GM12873 (cell line): ENCODE results near the gene PRSS2.

Experiments used
- TF ChIP-seq, protein P1 (sequence below): IDR thresholded peaks from 2 replicates; pipeline ENCODE4 v1.5.1; 2012; ENCODE audit warnings: low read depth, mild to moderate bottlenecking, moderate library complexity, low read length, control low read depth; ENCODE audit not compliant: insufficient read depth; ENCODE audit errors: missing control alignments

Gene PRSS2

DNA sequence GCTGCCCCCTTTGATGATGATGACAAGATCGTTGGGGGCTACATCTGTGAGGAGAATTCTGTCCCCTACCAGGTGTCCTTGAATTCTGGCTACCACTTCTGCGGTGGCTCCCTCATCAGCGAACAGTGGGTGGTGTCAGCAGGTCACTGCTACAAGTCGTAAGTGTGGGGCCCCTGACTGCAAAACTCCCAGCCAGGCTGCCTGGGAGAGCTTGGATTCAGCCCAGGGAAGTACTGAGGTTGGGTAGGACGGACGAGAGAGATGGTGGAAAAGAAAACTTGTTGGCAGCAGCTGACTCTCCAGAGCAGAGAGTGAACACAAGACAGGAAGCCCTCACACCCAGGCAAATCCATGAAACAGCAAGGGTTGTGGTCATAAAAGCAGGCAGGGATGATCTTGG is 1.3 kb downstream of the PRSS2 start:
- TF ChIP-seq, protein P1, sequence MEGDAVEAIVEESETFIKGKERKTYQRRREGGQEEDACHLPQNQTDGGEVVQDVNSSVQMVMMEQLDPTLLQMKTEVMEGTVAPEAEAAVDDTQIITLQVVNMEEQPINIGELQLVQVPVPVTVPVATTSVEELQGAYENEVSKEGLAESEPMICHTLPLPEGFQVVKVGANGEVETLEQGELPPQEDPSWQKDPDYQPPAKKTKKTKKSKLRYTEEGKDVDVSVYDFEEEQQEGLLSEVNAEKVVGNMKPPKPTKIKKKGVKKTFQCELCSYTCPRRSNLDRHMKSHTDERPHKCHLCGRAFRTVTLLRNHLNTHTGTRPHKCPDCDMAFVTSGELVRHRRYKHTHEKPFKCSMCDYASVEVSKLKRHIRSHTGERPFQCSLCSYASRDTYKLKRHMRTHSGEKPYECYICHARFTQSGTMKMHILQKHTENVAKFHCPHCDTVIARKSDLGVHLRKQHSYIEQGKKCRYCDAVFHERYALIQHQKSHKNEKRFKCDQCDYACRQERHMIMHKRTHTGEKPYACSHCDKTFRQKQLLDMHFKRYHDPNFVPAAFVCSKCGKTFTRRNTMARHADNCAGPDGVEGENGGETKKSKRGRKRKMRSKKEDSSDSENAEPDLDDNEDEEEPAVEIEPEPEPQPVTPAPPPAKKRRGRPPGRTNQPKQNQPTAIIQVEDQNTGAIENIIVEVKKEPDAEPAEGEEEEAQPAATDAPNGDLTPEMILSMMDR = no peak

DNA sequence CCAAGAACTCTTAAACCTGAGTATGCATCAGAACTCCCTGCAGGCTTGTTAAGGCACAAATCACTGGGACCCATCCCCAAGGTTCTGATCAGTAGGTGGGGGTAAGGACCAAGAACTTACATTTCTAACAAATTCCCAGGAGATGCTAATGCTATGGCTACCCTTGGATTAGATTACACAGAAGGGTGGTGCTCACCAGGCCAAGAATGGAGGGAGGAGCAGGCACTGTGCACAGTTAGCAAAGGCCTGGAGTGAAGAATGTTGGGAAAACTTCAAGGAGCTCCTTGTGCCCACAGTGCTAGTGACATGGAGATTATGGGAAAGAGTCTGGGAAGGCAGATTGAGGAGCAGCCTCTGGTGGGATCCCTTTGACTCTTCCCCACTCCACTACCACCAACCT is 1.9 kb downstream of the PRSS2 start:
- TF ChIP-seq, protein P1 = no peak

DNA sequence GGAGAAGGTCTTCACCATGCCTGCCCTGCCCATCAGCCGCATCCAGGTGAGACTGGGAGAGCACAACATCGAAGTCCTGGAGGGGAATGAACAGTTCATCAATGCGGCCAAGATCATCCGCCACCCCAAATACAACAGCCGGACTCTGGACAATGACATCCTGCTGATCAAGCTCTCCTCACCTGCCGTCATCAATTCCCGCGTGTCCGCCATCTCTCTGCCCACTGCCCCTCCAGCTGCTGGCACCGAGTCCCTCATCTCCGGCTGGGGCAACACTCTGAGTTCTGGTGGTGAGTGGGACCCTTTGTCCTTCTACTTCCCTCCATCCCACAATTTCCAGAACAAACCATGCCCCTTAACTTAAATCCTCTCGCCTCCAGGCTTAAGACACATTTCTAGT is 2.5 kb downstream of the PRSS2 start:
- TF ChIP-seq, protein P1 = no peak

DNA sequence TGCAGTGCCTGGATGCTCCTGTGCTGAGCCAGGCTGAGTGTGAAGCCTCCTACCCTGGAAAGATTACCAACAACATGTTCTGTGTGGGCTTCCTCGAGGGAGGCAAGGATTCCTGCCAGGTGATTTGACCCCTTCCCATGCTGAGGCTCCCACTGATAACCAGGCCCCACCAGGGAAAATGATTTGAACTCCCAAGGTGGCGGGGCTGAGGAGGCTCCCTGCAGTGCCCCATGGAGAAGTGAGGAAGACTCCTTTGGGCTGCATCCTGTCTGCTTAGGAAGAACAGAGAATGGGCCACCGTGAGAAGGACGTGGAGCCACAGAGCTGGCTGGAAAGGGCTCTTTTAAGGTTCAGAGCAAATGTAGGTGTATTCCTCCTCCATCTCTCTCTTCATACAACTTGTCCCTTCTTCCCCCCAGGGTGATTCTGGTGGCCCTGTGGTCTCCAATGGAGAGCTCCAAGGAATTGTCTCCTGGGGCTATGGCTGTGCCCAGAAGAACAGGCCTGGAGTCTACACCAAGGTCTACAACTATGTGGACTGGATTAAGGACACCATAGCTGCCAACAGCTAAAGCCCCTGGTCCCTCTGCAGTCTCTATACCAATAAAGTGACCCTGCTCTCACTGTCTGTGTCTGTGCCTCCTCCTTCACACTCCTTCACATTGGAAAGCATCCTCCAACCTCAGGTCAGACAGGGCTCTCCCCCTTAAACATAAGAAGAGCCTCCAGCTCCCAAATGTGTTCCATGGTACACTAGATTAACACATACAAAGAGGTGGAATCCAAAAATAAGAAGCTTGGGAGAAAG is 3.4 kb downstream of the PRSS2 start:
- TF ChIP-seq, protein P1 = no peak

DNA sequence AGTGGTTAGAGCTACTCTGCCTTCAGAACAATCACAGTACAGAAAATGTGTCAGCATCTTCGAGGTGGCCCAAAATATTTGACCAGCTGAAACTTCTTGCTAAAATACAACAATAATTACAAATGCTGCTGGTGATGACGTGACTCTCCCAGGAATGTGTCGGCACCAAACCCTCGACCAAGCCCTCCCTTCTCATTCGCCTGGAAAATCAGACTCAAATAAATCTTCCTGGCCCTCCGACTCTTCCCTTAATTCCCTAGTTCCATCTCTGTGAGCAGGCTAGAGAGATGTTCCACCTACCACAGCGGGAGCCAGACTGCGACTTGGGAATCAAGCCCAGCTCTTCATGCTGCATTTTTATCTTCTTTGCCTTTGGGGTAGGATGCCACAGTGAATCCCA is 4.1 kb downstream of the PRSS2 start:
- TF ChIP-seq, protein P1 = no peak

DNA sequence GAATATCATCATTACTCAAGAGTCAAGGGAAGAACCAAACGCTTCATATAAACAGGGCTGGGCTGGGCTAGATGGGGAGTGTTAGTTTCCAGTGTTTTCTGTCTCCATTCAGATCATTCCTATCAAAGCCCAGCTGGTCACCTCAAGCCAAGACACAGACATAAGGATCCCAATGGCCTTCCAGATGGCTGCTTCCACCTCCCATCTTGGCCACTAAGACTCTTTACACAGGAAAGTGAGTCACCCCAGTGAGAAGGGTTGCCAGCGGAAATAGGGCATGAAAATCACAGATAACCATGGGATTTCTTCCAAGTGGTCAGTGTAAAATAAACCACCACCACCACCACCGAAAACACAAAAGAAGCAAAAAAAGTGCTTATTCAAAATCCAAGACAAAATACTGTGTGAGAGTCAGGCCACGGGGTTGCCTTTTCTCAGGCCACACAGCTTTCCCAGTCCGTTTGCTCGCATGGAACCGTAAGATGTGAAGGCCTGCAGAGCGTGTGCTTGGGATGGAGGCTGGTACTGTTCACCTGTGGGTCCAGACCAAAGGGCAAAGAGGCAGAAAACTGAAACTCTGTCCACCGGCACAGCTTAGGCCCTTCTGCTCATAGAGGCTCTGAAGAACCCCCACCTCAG is 5.6 kb downstream of the PRSS2 start:
- TF ChIP-seq, protein P1 = no peak

DNA sequence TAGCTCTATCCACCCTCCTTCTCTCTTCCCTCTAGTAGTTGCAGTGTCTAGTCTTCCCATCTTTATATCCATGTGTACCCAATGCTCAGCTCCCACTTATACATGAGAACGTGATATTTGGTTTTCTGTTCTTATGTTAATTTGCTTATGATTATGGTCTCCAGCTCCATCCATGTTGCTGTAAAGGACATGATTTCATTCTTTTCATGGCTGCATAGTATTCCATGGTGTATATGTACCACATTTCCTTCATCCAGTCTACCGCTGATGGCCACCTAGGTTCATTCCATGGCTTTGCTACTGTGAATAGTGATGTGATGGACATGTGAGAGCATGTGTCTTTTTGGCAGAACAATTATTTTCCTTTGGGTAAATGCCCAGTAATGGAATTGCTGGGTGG is 6.5 kb downstream of the PRSS2 start:
- TF ChIP-seq, protein P1 = no peak
